Activated T-helper 1 cell treated with anti-CD3 and anti-CD28 coated beads, Interleukin-2, amount 50 U/mL, for 16 hours (primary cell): ENCODE measurements around the gene KCNJ18.
"Not testable (repeated sequence)": the region's sequence is repeated elsewhere in the genome, so short reads cannot be mapped to it uniquely, and the experiment has no call there.

ENCODE experiments used
- DNase-seq, 2 donors: peaks; one replicate each; pipeline ENCODE4 v3.0.0-alpha.2; 2020; ENCODE audit warnings: low read depth in 1 of 2, low spot score in 1 of 2

Gene KCNJ18

DNA sequence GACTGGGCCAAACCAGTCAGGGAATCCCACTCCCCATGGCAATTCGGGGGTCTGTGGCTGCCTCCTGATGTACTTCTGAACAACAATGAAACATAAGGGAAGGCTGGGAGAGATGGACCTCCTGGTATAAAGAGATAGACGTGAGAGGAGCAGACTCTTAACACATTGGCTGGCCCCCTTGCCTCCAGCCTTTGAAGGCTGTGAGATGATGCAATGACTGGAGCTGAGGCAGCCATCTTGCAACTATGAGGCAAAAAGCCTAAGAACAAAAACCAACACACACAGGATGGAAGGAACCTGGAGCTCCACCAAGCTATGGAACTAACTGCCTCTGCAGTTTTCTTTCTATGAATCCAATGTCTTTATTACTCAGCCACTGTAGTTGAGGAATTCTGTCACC is 58.8 kb downstream of the KCNJ18 start:
- DNase-seq = not testable (repeated sequence)
